HPDE6-E6E7 (cell line): ENCODE data around the gene TTYH3.
"Not testable (repeated sequence)": the region's sequence is repeated elsewhere in the genome, so short reads cannot be mapped to it uniquely, and the experiment has no call there.

ENCODE experiments used
- DNase-seq: peaks from one replicate; pipeline ENCODE4 v3.0.0; 2011; ENCODE audit warnings: missing footprints; ENCODE audit errors: extremely low spot score

Gene TTYH3

GRCh38 chr7:2688409-2689342 lies 56.9 kb downstream of the TTYH3 start:
- no peak for DNase-seq

GRCh38 chr7:2689343-2689847 lies 57.6 kb downstream of the TTYH3 start:
- DNase-seq = no peak

- DNase-seq = no peak
Measured at GRCh38 chr7:2689951-2690705, 58.3 kb downstream of the TTYH3 start.

GRCh38 chr7:2691011-2691707 lies 59.4 kb downstream of the TTYH3 start:
- DNase-seq = no peak

GRCh38 chr7:2691932-2692439 lies 60.2 kb downstream of the TTYH3 start:
- DNase-seq = not testable (repeated sequence)

GRCh38 chr7:2692543-2692942 lies 60.8 kb downstream of the TTYH3 start:
- DNase-seq = no peak

GRCh38 chr7:2693420-2694121 lies 61.8 kb downstream of the TTYH3 start:
- not testable (repeated sequence) for DNase-seq

- DNase-seq = not testable (repeated sequence)
Measured at GRCh38 chr7:2694122-2694436, 62.3 kb downstream of the TTYH3 start.

- DNase-seq = no peak
Measured at GRCh38 chr7:2698581-2699288, 66.9 kb downstream of the TTYH3 start.

- DNase-seq = no peak
Measured at GRCh38 chr7:2699289-2699620, 67.5 kb downstream of the TTYH3 start.

- DNase-seq = no peak
Measured at GRCh38 chr7:2700141-2700850, 68.5 kb downstream of the TTYH3 start.

GRCh38 chr7:2701424-2701823 lies 69.6 kb downstream of the TTYH3 start:
- no peak for DNase-seq

- no peak for DNase-seq
Measured at GRCh38 chr7:2701832-2702593, 70.2 kb downstream of the TTYH3 start.

GRCh38 chr7:2702594-2702957 lies 70.8 kb downstream of the TTYH3 start:
- DNase-seq = no peak

GRCh38 chr7:2705371-2706096 lies 73.7 kb downstream of the TTYH3 start:
- no peak for DNase-seq

- DNase-seq = no peak
Measured at GRCh38 chr7:2706685-2707126, 74.9 kb downstream of the TTYH3 start.

GRCh38 chr7:2707481-2707880 lies 75.7 kb downstream of the TTYH3 start:
- no peak for DNase-seq

GRCh38 chr7:2708041-2708440 lies 76.3 kb downstream of the TTYH3 start:
- DNase-seq = no peak
